HL-60 (cell line): Measurements from ENCODE around the gene MAPKAPK3.

Experiments
- CTCF ChIP-seq: IDR thresholded peaks from one replicate; pipeline ENCODE4 v1.5.1; 2011; ENCODE audit warnings: low read length, control low read depth, inconsistent platforms; ENCODE audit not compliant: insufficient read depth
- POLR2AphosphoS5 ChIP-seq: IDR thresholded peaks from 2 replicates; pipeline ENCODE4 v1.6.1; 2012; ENCODE audit warnings: low read depth

DNA sequence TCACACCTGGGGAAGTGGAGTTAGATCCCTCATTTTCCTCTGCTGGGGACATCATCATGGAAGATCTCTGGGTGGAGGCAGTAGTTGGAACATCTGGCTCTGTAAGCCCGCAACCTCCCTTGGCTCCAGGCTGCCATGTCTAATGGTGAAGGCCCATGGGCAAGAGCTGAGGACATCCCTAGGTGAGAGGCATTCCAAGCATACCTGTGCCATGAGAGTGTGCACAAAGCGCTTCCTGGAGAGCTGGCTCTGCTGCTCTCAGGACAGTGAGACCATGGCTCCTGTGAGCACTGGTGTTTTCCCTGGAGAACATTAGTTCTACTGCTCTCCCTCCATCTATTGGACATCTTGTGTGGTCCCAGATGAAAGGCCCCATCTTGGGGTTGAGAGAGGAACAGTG, 7.7 kb downstream of the MAPKAPK3 start:
- TF ChIP-seq CTCF = no peak
- no peak for TF ChIP-seq POLR2AphosphoS5
